Measurements from ENCODE around the gene SMIM22. TPM values are rescaled to one million over a fixed set of nuclear protein-coding genes. Genes with fewer than 3 reads are reported as not detected.

Gene SMIM22
- total RNA-seq, 1 experiment from 2014 or later, result 3.3 TPM

DNA sequence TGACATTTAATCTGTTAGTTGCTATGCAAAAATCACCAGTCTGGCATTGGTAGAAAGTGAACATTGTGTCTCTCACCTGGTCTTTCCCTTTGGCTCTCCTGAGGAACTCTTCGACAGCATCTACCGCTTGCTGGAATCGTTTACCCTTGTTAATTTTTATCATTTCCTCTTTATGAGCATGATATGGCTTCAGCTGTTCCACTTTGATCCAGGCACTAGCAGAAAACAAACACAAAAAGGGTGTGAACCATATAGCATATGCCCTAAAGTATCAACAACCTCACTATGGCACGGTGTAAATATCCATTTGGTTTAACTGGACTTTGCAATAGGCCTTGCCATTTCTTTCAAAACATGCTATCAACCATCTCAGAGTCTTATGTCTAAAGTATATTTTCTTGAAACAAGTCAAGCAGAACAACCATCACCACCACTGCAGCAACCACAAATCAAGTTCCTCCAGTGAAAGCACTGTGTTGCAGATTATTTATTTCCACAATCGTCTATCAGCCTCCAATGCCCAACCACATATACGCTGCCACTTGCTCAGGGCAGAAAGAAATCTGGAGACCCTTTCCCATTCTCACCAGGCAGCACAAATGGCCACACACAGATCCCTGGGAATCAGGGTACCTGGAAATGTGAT, 37.7 kb downstream of the SMIM22 start:
- ChIA-PET CTCF (no interaction called here), RAD21 (ENCODE audit: low non-redundant PET in 1 of 2, low total read pairs in 2 of 2, uncharacterized antibody in 2 of 2, unreplicated experiment in 2 of 2) (no interaction called here), POLR2A (no interaction called here)
- no peak overlapping the region for H3K4me2 ChIP-seq (ENCODE audit: low read length)
- DNase-seq (ENCODE audit: low read depth, low spot score) (no peak), ATAC-seq (no peak)
- H3K9me3 ChIP-seq (ENCODE audit: control insufficient read depth in 1 of 2, insufficient read depth in 1 of 2, low read depth in 1 of 2, low read length in 2 of 2), result no peaks in the 10 kb centered on the region
- no peaks in the 10 kb centered on the region for H3K4me1 ChIP-seq (ENCODE audit: control insufficient read depth in 1 of 2, insufficient read depth in 2 of 2, low read length in 2 of 2)
- H3K9ac ChIP-seq (ENCODE audit: low read length), result no peak overlapping the region
- H4K20me1 ChIP-seq (ENCODE audit: insufficient read depth), result no peaks in the 10 kb centered on the region
- intact Hi-C loops (cut with micrococcal nuclease), result no loop called here
- no peak overlapping the region for H3K27ac ChIP-seq (ENCODE audit: low read depth, low read length)
- peaks cover 22% of the 10 kb centered on the region for H3K79me2 ChIP-seq (ENCODE audit: insufficient read depth, low read length)
- H3K4me3 ChIP-seq (replicated peaks in 1 of 2; ENCODE audit: low read depth in 1 of 2, low read length in 2 of 2), result no peak overlapping the region
- peaks cover 53 to 57% of the 10 kb centered on the region in 2 experiments for H3K36me3 ChIP-seq (ENCODE audit: control insufficient read depth in 1 of 2, insufficient read depth in 2 of 2, low read length in 2 of 2)
- no peaks in the 10 kb centered on the region for H3K9me2 ChIP-seq (ENCODE audit: insufficient read depth)
- H2AFZ ChIP-seq (ENCODE audit: low read depth, low read length, poor library complexity, severe bottlenecking), result no peak overlapping the region
- no peak for TF ChIP-seq CBX3 (IDR thresholded peaks at IDR 0.05; ENCODE audit: low read depth)
- TF ChIP-seq SIN3A (IDR thresholded peaks at IDR 0.05; ENCODE audit: low read depth), result no peak
- TF ChIP-seq TCF7L2 (IDR thresholded peaks at IDR 0.05; ENCODE audit: borderline replicate concordance, extremely low read depth, insufficient read depth, insufficient read length), result no peak
- no peak for TF ChIP-seq CEBPB (IDR thresholded peaks at IDR 0.05; ENCODE audit: low read depth)
- TF ChIP-seq SRF (IDR thresholded peaks at IDR 0.05; ENCODE audit: low read depth), result no peak
- TF ChIP-seq YY1 (IDR thresholded peaks at IDR 0.05; ENCODE audit: extremely low read depth, insufficient replicate concordance, low read depth, low read length), result no peak
- TF ChIP-seq RAD21 (IDR thresholded peaks at IDR 0.05; ENCODE audit: low read depth), result no peak
- no peak for TF ChIP-seq FOSL1 (IDR thresholded peaks at IDR 0.05; ENCODE audit: low read depth)
- TF ChIP-seq MAX (IDR thresholded peaks at IDR 0.05), result no peak
- no peak for TF ChIP-seq EGR1 (IDR thresholded peaks at IDR 0.05; ENCODE audit: low read depth)
- no peak for TF ChIP-seq ELF1 (IDR thresholded peaks at IDR 0.05; ENCODE audit: borderline replicate concordance, low read depth)
- TF ChIP-seq, protein P1, sequence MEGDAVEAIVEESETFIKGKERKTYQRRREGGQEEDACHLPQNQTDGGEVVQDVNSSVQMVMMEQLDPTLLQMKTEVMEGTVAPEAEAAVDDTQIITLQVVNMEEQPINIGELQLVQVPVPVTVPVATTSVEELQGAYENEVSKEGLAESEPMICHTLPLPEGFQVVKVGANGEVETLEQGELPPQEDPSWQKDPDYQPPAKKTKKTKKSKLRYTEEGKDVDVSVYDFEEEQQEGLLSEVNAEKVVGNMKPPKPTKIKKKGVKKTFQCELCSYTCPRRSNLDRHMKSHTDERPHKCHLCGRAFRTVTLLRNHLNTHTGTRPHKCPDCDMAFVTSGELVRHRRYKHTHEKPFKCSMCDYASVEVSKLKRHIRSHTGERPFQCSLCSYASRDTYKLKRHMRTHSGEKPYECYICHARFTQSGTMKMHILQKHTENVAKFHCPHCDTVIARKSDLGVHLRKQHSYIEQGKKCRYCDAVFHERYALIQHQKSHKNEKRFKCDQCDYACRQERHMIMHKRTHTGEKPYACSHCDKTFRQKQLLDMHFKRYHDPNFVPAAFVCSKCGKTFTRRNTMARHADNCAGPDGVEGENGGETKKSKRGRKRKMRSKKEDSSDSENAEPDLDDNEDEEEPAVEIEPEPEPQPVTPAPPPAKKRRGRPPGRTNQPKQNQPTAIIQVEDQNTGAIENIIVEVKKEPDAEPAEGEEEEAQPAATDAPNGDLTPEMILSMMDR (IDR thresholded peaks at IDR 0.05 in 2 of 3, conservative IDR thresholded peaks at IDR 0.05 in 1 of 3; ENCODE audit: borderline replicate concordance in 1 of 3, insufficient read depth in 1 of 3, low read depth in 2 of 3, low read length in 2 of 3), result no peak
- TF ChIP-seq POLR2A (IDR thresholded peaks at IDR 0.05; ENCODE audit: borderline replicate concordance, extremely low read depth, insufficient read depth, insufficient read length), result no peak
- no peak for TF ChIP-seq EZH2 (IDR thresholded peaks at IDR 0.05)
- TF ChIP-seq ZFX (IDR thresholded peaks at IDR 0.05), result no peak
- TF ChIP-seq ZNF274 (IDR thresholded peaks at IDR 0.05; ENCODE audit: low read depth, low read length), result no peak
- no peak for TF ChIP-seq POLR2AphosphoS5 (IDR thresholded peaks at IDR 0.05; ENCODE audit: low read depth, low read length)
- TF ChIP-seq, protein P2, sequence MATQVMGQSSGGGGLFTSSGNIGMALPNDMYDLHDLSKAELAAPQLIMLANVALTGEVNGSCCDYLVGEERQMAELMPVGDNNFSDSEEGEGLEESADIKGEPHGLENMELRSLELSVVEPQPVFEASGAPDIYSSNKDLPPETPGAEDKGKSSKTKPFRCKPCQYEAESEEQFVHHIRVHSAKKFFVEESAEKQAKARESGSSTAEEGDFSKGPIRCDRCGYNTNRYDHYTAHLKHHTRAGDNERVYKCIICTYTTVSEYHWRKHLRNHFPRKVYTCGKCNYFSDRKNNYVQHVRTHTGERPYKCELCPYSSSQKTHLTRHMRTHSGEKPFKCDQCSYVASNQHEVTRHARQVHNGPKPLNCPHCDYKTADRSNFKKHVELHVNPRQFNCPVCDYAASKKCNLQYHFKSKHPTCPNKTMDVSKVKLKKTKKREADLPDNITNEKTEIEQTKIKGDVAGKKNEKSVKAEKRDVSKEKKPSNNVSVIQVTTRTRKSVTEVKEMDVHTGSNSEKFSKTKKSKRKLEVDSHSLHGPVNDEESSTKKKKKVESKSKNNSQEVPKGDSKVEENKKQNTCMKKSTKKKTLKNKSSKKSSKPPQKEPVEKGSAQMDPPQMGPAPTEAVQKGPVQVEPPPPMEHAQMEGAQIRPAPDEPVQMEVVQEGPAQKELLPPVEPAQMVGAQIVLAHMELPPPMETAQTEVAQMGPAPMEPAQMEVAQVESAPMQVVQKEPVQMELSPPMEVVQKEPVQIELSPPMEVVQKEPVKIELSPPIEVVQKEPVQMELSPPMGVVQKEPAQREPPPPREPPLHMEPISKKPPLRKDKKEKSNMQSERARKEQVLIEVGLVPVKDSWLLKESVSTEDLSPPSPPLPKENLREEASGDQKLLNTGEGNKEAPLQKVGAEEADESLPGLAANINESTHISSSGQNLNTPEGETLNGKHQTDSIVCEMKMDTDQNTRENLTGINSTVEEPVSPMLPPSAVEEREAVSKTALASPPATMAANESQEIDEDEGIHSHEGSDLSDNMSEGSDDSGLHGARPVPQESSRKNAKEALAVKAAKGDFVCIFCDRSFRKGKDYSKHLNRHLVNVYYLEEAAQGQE (IDR thresholded peaks at IDR 0.05; ENCODE audit: low read depth), result no peak
- no peak for TF ChIP-seq SP1 (IDR thresholded peaks at IDR 0.05; ENCODE audit: low read depth)
- TF ChIP-seq JUND (IDR thresholded peaks at IDR 0.05), result no peak
- BruUV-seq (replicated peaks), result no TSS peak
- H3K27me3 ChIP-seq (ENCODE audit: insufficient read depth, low read length), result no peaks in the 10 kb centered on the region
